Small intestine (tissue), 16 donors: ENCODE measurements around the gene ELOVL1. TPM values are rescaled to one million over a fixed set of nuclear protein-coding genes. Genes with fewer than 3 reads are reported as not detected.
"Not testable (repeated sequence)": the region's sequence is repeated elsewhere in the genome, so short reads cannot be mapped to it uniquely, and the experiment has no call there.

ENCODE experiments used
- DNase-seq, 2 donors: peaks; one replicate each; pipeline versions ENCODE4 v3.0.0 to v3.0.0-alpha.2; 2013
- FAIRE-seq: peaks from 2 replicates; lab custom pipeline; 2012; peaks lifted over from hg19 to GRCh38; lab: Jason Lieb, UNC
- H3K27ac ChIP-seq, 3 donors: one replicate each; pipeline ENCODE4 v1.5.1; 2013; ENCODE audit warnings: low read length in 2 of 3, mild to moderate bottlenecking in 2 of 3, control low read depth in 1 of 3, inconsistent platforms in 1 of 3, low read depth in 1 of 3, moderate library complexity in 1 of 3
- H3K27me3 ChIP-seq, 3 donors: one replicate each; pipeline ENCODE4 v1.6.1; 2013; ENCODE audit warnings: low read length in 3 of 3, inconsistent platforms in 1 of 3; ENCODE audit not compliant: control insufficient read depth in 3 of 3, insufficient read depth in 3 of 3
- H3K36me3 ChIP-seq, 3 donors: one replicate each; pipeline ENCODE4 v1.6.1; 2013; ENCODE audit warnings: low read length in 3 of 3, inconsistent platforms in 1 of 3, low read depth in 1 of 3, mild to moderate bottlenecking in 1 of 3, moderate library complexity in 1 of 3; ENCODE audit not compliant: control insufficient read depth in 3 of 3, insufficient read depth in 2 of 3
- H3K4me1 ChIP-seq, 3 donors: one replicate each; pipeline ENCODE4 v1.6.1; 2013; ENCODE audit warnings: low read length in 2 of 3, inconsistent platforms in 1 of 3, low read depth in 1 of 3, mild to moderate bottlenecking in 1 of 3, moderate library complexity in 1 of 3; ENCODE audit not compliant: control insufficient read depth in 3 of 3, insufficient read depth in 2 of 3
- H3K4me3 ChIP-seq, 3 donors: one replicate each; pipeline ENCODE4 v1.5.1; 2013; ENCODE audit warnings: low read length in 3 of 3, control low read depth in 1 of 3, inconsistent platforms in 1 of 3, low read depth in 1 of 3, mild to moderate bottlenecking in 1 of 3, moderate library complexity in 1 of 3
- H3K9me3 ChIP-seq, 2 donors: one replicate each; pipeline ENCODE4 v1.6.1; 2013; ENCODE audit warnings: low read depth in 1 of 2, low read length in 1 of 2; ENCODE audit not compliant: control insufficient read depth in 2 of 2, insufficient read depth in 1 of 2
- WGBS, 3 donors: extraction: QIAGEN DNeasy Blood & Tissue Kit; methylation state at CpG; one replicate each; pipeline ENCODE4 v1.1.7; 2013; 5-methylcytosine and 5-hydroxymethylcytosine counted together
- long read RNA-seq, 10 donors: transcript quantifications; one replicate each; lab custom pipeline, GENCODE V29; 2026
- polyA plus RNA-seq, 4 donors: library from polyadenylated mRNA; stranded (reverse) in 3 of 4; unstranded in 1 of 4; fragments of 200-250 nt in 3 of 4; fragments of 120-200 nt in 1 of 4; gene quantifications; one replicate each; pipeline versions ENCODE4 v1.2.1 to v1.2.3, GENCODE V29; 2013
- donor health status: healthy with polysubstance abuse.
- donor health status: control.
- donor health status: control.
- donor health status: Bipolar disorder and iron deficiency.
- donor health status: healthy.

The ELOVL1 gene
- polyA plus RNA-seq = 100 to 1,000 TPM in 1 of 4 donors, 10 to 100 TPM in 3; 60.6 to 105 (median 71.1) TPM
- long read RNA-seq, donor 1 = 0 reads
- long read RNA-seq, donor 2, transcript ELOVL1-201 (8 exons, 1,477 nt) = major isoform, 6 of 6 reads
- long read RNA-seq, donor 2, partial matches to known transcripts = 0 of 6 reads
- long read RNA-seq, donor 2, other reads (novel, unspliced or antisense) = 0 of 6 reads
- long read RNA-seq, donor 3, transcript ELOVL1-201 (8 exons, 1,477 nt) = major isoform, 14 of 14 reads
- long read RNA-seq, donor 3, partial matches to known transcripts = 0 of 14 reads
- long read RNA-seq, donor 3, other reads (novel, unspliced or antisense) = 0 of 14 reads
- long read RNA-seq, donor 4, partial matches to known transcripts = 0 of 1 reads
- long read RNA-seq, donor 4, other reads (novel, unspliced or antisense) = 0 of 1 reads
- long read RNA-seq, donor 5, partial matches to known transcripts = 0 of 2 reads
- long read RNA-seq, donor 5, other reads (novel, unspliced or antisense) = 0 of 2 reads
- long read RNA-seq, donor 6, transcript ELOVL1-201 (8 exons, 1,477 nt) = major isoform, 18 of 20 reads
- long read RNA-seq, donor 6, partial matches to known transcripts = 0 of 20 reads
- long read RNA-seq, donor 6, other reads (novel, unspliced or antisense) = 0 of 20 reads
- long read RNA-seq, donor 7 = 0 reads
- long read RNA-seq, donor 8, partial matches to known transcripts = 0 of 4 reads
- long read RNA-seq, donor 8, other reads (novel, unspliced or antisense) = 0 of 4 reads
- long read RNA-seq, donor 9, partial matches to known transcripts = 0 of 5 reads
- long read RNA-seq, donor 9, other reads (novel, unspliced or antisense) = 0 of 5 reads
- long read RNA-seq, donor 10, transcript ELOVL1-201 (8 exons, 1,477 nt) = major isoform, 23 of 32 reads
- long read RNA-seq, donor 10, partial matches to known transcripts = 7 of 32 reads
- long read RNA-seq, donor 10, other reads (novel, unspliced or antisense) = 0 of 32 reads

DNA sequence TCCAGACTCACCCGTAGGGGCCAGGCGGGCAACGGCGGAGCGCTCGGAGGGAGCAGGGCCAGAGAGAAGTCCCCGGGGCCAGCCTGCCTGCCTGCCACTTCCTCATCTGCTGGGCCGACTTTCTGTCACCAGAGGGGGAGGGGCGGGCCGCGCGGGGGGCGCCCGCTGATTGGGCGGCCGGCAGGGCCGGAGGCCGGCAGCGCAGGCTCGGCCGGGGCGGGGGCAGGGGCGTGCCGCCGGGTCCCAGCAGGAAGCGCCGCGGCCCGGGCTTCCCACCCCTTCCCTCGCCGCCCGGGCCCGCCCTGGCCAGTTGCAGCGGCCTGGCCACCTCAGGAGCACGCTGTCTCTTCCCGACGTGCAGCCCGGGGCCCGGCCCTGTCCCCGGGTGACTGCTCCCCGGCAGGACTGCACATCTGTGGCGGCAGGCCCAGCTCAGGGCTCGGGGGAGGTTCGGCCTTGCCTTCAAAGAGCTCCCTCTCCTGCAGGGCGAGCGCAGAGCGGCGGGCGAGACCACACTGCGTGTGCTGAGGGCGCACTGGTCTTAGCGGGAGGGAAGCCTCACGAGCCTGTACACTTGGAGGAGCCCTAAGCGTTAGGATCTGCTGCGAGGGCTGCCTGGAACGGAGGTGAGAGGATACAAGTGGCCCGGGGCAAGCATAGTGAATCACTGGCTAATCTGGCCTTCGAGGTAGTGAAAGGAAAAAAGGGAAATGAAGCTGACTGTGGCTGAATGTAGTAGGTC lies at the start of gene ELOVL1:
Gene ELOVL1, minus strand, starts transcription at position 108 of the 742 bp plus-strand sequence. CDS start 2,402 bp downstream, outside the sequence.
- FAIRE-seq = no peak
- peak; percentile 90 to 97 for DNase-seq
- Histone ChIP-seq H3K4me1 (peaks cover 0 to 43% (median 10%) of the 10 kb centered on the region in 3 donors), H3K9me3 (no peaks in the 10 kb centered on the region), H3K27me3 (no peaks in the 10 kb centered on the region), H3K36me3 (peaks cover 4 to 30% (median 6%) of the 10 kb centered on the region in 3 donors), H3K4me3 (peak within 1 kb of the TSS; percentile 58 to 80 (median 73)), H3K27ac (peak within 1 kb of the TSS; percentile 93 to 97 (median 96))
- 0% methylated on average over 28 to 58 of the region's 58 CpGs for WGBS, 3 donors

DNA sequence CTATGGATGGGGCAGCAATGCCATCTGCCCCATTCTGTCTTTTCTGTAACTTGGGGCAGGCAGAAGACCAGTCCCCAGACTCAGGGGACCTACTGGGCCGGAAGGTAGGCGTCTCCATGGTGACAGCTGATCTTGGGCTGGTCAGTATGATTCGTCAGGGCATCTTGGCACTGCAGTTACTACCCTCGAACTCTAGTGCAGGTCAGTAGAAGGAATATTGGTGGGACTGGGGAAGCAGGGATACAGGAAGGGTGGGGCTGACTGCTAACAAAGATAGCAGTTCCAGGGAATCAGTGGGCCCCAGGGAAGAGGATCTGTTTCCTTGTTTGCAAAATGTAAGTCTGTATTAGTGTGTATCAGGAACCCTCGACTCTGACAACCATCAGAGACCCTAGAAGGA lies 48.1 kb upstream of the ELOVL1 start:
- H3K36me3 ChIP-seq = peaks cover 17 to 52% (median 33%) of the 10 kb centered on the region in 3 donors
- H3K4me1 ChIP-seq = no peaks in the 10 kb centered on the region
- no peak for DNase-seq
- H3K27ac ChIP-seq = no peak overlapping the region
- no peak for FAIRE-seq
- no peak overlapping the region for H3K4me3 ChIP-seq
- no peaks in the 10 kb centered on the region for H3K9me3 ChIP-seq
- 80 to 84% (median 82%) methylated on average over 5 of the region's 5 CpGs for WGBS, 3 donors
- H3K27me3 ChIP-seq = no peaks in the 10 kb centered on the region

DNA sequence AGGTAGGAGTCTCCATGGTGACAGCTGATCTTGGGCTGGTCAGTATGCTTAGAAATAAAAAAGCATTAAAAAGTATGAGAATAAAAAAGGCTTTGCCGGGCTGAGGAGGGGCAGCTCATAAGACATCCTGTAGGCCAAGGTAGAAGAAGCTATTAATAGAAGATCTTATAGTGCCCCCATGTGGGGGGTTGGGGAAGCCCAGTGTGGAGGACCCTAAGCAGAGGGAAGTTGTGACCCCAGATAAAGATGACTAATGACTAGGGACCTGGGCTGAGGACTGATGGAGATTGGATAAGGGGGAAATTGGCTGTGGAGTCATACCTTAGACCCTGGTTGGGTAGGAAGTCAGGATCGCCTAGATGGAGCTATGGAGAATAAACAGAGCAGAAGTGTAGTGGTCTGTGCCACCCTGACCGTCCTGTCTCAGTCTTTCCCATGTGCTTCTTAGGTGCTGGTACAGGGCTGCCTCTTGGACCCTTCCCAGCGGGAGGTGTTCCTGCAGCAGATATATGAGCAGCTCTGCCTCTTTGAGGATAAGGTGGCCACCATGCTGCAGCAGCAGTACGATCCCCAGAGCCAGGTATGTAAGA lies 46.9 kb upstream of the ELOVL1 start:
- 82 to 92% (median 92%) methylated on average over 5 of the region's 5 CpGs for WGBS, 3 donors
- DNase-seq (peak; percentile 61 to 69), FAIRE-seq (no peak)
- Histone ChIP-seq H3K27ac (no peak overlapping the region), H3K27me3 (no peaks in the 10 kb centered on the region), H3K9me3 (no peaks in the 10 kb centered on the region), H3K4me3 (no peak overlapping the region), H3K36me3 (peaks cover 9 to 42% (median 22%) of the 10 kb centered on the region in 3 donors), H3K4me1 (no peaks in the 10 kb centered on the region)

DNA sequence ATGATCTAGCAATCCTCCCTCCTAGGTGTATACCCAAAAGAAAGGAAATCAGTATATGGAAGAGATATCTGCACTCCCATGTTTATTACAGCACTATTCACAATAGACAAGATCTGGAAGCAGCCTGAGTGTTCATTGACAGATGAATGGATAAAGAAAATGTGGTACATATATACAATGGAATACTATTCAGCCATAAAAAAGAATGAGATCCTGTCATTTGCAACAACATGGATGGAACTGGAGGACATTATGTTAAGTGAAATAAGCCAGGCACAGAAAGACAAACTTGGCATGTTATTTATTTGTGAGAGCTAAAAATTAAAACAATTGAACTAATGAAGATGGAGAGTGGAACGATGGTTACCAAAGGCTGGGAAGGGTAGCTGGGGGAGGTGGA lies 45.6 kb upstream of the ELOVL1 start:
- H3K27me3 ChIP-seq, DNase-seq, H3K4me3 ChIP-seq, H3K27ac ChIP-seq, FAIRE-seq, H3K4me1 ChIP-seq, H3K9me3 ChIP-seq: not testable (repeated sequence)
- WGBS, 3 donors = 95 to 97% (median 96%) methylated on average over 1 of the region's 1 CpG
- peaks cover 2 to 34% (median 15%) of the 10 kb centered on the region in 3 donors for H3K36me3 ChIP-seq

DNA sequence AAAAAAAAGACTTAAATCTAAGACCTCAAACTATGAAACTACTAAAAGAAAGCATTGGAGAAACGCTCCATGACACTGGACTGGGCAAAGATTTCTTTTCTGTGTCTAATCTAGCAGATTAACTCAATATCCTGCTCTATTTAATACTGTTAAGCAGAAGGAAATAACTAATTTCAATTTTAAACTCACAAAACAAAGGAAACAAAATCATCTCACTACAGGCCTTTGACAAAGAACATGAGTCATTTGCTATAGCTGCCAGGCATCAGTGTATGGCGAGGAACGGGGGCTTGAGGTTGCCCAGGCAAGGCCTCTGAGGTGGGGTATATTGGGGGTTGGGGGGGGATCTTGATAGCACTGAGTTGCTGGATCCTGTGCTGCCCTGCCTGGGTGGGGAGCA lies 42.8 kb upstream of the ELOVL1 start:
- Histone ChIP-seq H3K36me3 (peaks cover 6 to 38% (median 8%) of the 10 kb centered on the region in 3 donors), H3K4me3 (no peak overlapping the region), H3K9me3 (no peaks in the 10 kb centered on the region), H3K27ac (no peak overlapping the region), H3K4me1 (peaks cover 0 to 14% (median under 1%) of the 10 kb centered on the region in 3 donors), H3K27me3 (no peaks in the 10 kb centered on the region)
- WGBS, 3 donors = 84 to 94% (median 92%) methylated on average over 3 of the region's 3 CpGs
- FAIRE-seq = no peak
- DNase-seq = no peak

DNA sequence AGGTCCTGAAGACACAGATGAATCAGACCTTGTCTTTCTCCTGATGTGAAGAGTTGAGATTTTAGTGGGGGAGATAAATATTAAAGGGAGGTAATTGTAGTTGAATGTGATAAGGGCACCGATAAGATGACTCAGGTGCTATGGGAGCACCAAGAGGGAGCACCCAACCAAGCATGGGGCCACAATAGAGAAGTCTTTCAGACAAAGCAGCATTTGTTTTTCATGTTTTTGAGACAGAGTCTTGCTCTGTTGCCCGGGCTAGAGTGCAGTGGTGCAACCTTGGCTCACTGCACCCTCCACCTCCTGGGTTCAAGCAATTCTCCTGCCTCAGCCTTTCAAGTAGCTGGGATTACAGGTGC lies 38.0 kb upstream of the ELOVL1 start:
- WGBS, 3 donors = 31 to 68% (median 50%) methylated on average over 2 of the region's 2 CpGs
- Histone ChIP-seq H3K27ac (peak overlapping the region in 1 of 3 donors; percentile 19), H3K9me3 (no peaks in the 10 kb centered on the region), H3K4me3 (no peak overlapping the region), H3K36me3 (peaks cover 14 to 44% (median 16%) of the 10 kb centered on the region in 3 donors), H3K4me1 (peaks cover 3 to 20% (median 5%) of the 10 kb centered on the region in 3 donors), H3K27me3 (no peaks in the 10 kb centered on the region)
- FAIRE-seq (no peak), DNase-seq (peak in 1 of 2 donors; percentile 12)

DNA sequence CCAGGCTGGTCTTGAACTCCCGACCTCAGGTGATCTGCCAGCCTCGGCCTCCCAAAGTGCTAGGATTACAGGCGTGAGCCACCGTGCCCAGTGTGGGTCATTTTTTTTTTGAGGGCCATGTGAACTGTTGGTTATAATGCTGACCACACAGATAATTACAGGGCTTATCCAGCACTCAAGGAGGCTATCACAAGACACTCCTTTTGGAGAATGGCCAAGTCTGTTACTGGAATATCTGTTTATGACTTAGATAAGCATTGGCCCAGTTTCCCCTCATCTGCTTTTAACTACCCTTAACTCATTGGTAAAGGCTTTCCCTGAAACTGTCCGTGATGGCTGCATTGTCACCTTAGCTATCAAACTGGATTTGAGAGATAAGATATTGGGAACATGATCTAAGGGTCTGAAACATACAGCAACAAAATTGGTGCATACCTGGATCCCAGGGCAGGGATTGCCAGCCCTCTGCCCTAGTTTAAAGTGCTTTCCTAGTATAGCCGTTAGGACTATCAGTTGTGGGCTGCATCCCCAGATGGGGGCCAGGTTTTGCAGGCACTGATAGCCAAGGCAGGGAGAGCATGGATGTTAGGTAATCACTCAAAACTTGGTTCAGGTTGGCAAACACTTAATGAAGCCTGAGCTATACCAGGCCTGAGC lies 37.5 kb upstream of the ELOVL1 start:
- Histone ChIP-seq H3K4me1 (peaks cover 3 to 20% (median 5%) of the 10 kb centered on the region in 3 donors), H3K36me3 (peaks cover 14 to 44% (median 16%) of the 10 kb centered on the region in 3 donors), H3K27ac (peak overlapping the region in 1 of 3 donors; percentile 19), H3K4me3 (no peak overlapping the region), H3K9me3 (no peaks in the 10 kb centered on the region), H3K27me3 (no peaks in the 10 kb centered on the region)
- FAIRE-seq (no peak), DNase-seq (peak; percentile 84 to 85)
- WGBS, 3 donors = 30 to 61% (median 55%) methylated on average over 6 of the region's 6 CpGs
